GM18508 (cell line): ENCODE results near the gene SLC16A14.
"Not testable (repeated sequence)": the region's sequence is repeated elsewhere in the genome, so short reads cannot be mapped to it uniquely, and the experiment has no call there.

ENCODE experiments used
- ATAC-seq: cut with Tn5 transposase; IDR thresholded peaks from one replicate; pipeline ENCODE4 v1.9.1; 2021; ENCODE audit warnings: moderate number of reproducible peaks; ENCODE audit not compliant: insufficient read depth, unreplicated experiment

Gene SLC16A14

GRCh38 chr2:230068651-230069055 is at the start of gene SLC16A14:
TSS of gene SLC16A14 (minus strand) at chr2:230068924. CDS start at chr2:230059352, 9,572 bp downstream.
- no peak for ATAC-seq

GRCh38 chr2:230106771-230107170 is 38.0 kb upstream of the SLC16A14 start:
- no peak for ATAC-seq

- not testable (repeated sequence) for ATAC-seq
Observed at GRCh38 chr2:230101967-230102366, 33.2 kb upstream of the SLC16A14 start.

- no peak for ATAC-seq
Observed at GRCh38 chr2:230097841-230098240, 29.1 kb upstream of the SLC16A14 start.

GRCh38 chr2:230097424-230097823 is 28.7 kb upstream of the SLC16A14 start:
- ATAC-seq = no peak

GRCh38 chr2:230090967-230091366 is 22.2 kb upstream of the SLC16A14 start:
- ATAC-seq = no peak

GRCh38 chr2:230085201-230085600 is 16.5 kb upstream of the SLC16A14 start:
- ATAC-seq = no peak

GRCh38 chr2:230077851-230078547 is 9.3 kb upstream of the SLC16A14 start:
- no peak for ATAC-seq

- no peak for ATAC-seq
Observed at GRCh38 chr2:230076819-230077218, 8.1 kb upstream of the SLC16A14 start.

GRCh38 chr2:230075988-230076631 is 7.4 kb upstream of the SLC16A14 start:
- ATAC-seq = no peak

GRCh38 chr2:230071421-230071820 is 2.7 kb upstream of the SLC16A14 start:
- no peak for ATAC-seq

GRCh38 chr2:230069402-230069801 is 678 bp upstream of the SLC16A14 start:
- ATAC-seq = no peak

GRCh38 chr2:230068016-230068650 is 591 bp downstream of the SLC16A14 start:
- ATAC-seq = no peak

GRCh38 chr2:230060672-230061293 is 7.9 kb downstream of the SLC16A14 start:
- ATAC-seq = no peak

GRCh38 chr2:230053753-230054478 is 14.8 kb downstream of the SLC16A14 start:
- ATAC-seq = no peak

- ATAC-seq = no peak
Observed at GRCh38 chr2:230052299-230052698, 16.4 kb downstream of the SLC16A14 start.

- no peak for ATAC-seq
Observed at GRCh38 chr2:230050136-230050535, 18.6 kb downstream of the SLC16A14 start.

- ATAC-seq = no peak
Observed at GRCh38 chr2:230048010-230048671, 20.6 kb downstream of the SLC16A14 start.

GRCh38 chr2:230046491-230046890 is 22.2 kb downstream of the SLC16A14 start:
- ATAC-seq = no peak

GRCh38 chr2:230043461-230043860 is 25.3 kb downstream of the SLC16A14 start:
- ATAC-seq = no peak
